Retinal pigment epithelial cell (primary cell): ENCODE measurements around the gene SHISAL2A.

Experiments used
- DNase-seq: peaks from one replicate; pipeline ENCODE4 v3.0.0-alpha.2; 2010; ENCODE audit warnings: low read depth
- H3K4me3 ChIP-seq: 2 replicates; pipeline ENCODE4 v1.5.1; 2011; ENCODE audit warnings: mild to moderate bottlenecking, low read length, control low read depth, moderate library complexity
- TF ChIP-seq, protein P1 (sequence below): conservative IDR thresholded peaks from 2 replicates; pipeline ENCODE4 v1.5.1; 2011; ENCODE audit warnings: low read depth, low read length, control low read depth, inconsistent platforms

SHISAL2A gene

GRCh38 chr1:52615489-52616042 lies 17.4 kb upstream of the SHISAL2A start:
- TF ChIP-seq, protein P1, sequence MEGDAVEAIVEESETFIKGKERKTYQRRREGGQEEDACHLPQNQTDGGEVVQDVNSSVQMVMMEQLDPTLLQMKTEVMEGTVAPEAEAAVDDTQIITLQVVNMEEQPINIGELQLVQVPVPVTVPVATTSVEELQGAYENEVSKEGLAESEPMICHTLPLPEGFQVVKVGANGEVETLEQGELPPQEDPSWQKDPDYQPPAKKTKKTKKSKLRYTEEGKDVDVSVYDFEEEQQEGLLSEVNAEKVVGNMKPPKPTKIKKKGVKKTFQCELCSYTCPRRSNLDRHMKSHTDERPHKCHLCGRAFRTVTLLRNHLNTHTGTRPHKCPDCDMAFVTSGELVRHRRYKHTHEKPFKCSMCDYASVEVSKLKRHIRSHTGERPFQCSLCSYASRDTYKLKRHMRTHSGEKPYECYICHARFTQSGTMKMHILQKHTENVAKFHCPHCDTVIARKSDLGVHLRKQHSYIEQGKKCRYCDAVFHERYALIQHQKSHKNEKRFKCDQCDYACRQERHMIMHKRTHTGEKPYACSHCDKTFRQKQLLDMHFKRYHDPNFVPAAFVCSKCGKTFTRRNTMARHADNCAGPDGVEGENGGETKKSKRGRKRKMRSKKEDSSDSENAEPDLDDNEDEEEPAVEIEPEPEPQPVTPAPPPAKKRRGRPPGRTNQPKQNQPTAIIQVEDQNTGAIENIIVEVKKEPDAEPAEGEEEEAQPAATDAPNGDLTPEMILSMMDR: no peak
- no peak for DNase-seq
- no peak overlapping the region for H3K4me3 ChIP-seq

DNA sequence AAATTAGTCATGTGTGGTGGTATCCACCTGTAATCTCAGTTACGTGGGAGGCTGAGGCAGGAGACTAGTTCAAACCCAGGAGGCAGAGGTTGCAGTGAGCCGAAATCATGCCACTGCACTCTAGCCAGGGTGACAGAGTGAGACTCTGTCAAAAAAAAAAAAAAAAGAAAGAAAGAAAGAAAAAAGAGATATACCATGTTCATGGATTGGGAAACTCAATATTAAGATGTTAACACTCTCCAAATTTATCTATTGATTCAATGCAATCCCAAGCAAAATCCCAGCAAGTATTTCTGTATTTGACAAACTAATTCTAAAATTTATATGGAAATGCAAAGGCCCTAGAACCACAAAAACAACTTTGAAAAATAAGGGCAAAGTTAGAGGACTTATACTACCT lies 11.0 kb upstream of the SHISAL2A start:
- H3K4me3 ChIP-seq: no peak overlapping the region
- no peak for DNase-seq
- TF ChIP-seq, protein P1: no peak

DNA sequence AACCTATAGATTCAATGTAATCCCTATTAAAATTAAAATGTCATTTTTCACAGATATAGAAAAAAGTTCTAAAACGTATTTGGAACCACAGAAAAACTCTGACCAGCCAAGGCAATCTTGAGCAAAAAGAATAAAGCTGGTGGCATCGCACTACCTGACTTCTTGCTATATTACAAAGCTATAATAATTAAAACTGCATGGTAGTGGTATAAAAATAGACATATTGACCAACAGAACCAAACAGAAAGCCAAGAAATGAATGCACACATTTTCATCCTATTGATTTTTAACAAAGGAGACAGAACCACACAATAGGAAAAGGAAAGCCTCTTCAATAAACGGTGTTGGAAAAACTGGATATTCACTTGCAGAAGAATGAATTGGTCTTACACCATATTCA lies 9.2 kb upstream of the SHISAL2A start:
- TF ChIP-seq, protein P1: no peak
- no peak overlapping the region for H3K4me3 ChIP-seq
- DNase-seq: no peak

DNA sequence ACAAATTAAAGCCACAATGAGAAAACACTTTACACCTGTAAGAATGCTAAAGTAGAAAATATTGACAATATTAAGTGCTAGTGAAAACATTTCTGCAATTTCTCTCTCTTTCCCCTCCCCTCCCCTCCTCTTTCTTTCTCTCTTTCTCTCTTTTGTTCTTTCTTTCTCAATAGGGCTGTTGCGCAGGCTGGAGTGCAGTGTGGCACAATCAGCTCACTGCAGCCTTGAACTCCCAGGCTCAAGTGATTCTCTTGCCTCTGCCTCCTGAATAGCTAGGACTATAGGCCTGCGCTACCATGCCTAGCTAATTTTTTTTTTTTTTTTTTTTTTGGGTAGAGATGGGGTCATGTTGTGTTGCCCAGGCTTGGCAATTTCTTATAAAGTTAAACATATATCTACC lies 5.9 kb upstream of the SHISAL2A start:
- TF ChIP-seq, protein P1: no peak
- no peak overlapping the region for H3K4me3 ChIP-seq
- DNase-seq: no peak

DNA sequence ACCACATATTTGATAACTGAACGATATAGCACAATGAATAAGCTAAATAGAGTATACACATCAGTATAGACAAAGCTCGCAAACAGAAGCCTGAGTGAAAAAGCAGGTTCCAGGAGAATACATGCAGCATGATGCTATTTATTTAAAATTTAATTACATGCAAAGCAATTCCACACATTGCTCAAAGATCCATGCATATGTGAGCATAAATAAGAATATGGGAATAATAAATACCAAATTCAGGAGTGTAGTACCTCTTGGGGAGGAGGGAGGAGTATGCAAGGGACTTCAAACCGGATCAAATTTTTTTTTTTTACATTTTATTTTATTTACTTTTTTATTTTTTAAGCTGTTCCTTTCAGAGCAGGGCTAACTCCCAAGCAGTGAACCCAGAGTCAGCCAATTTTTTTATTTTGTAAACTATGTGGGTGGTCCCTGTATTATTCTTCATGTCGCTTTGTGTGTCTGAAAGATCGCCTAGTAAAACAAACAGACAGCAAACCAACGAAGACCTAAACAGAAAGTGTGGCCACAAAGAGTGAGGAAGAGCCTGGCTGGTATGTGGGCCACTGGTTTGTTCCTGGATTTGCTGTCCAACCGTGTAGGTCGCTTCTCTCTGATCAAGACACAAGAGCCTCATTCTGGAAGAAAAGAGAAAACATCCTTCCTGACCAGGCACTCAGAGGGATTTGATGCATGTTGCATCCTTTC lies 4.2 kb upstream of the SHISAL2A start:
- TF ChIP-seq, protein P1: no peak
- no peak for DNase-seq
- H3K4me3 ChIP-seq: no peak overlapping the region

- DNase-seq: no peak
- TF ChIP-seq, protein P1: no peak
- no peak overlapping the region for H3K4me3 ChIP-seq
Measured at GRCh38 chr1:52629325-52629643, 3.7 kb upstream of the SHISAL2A start.

DNA sequence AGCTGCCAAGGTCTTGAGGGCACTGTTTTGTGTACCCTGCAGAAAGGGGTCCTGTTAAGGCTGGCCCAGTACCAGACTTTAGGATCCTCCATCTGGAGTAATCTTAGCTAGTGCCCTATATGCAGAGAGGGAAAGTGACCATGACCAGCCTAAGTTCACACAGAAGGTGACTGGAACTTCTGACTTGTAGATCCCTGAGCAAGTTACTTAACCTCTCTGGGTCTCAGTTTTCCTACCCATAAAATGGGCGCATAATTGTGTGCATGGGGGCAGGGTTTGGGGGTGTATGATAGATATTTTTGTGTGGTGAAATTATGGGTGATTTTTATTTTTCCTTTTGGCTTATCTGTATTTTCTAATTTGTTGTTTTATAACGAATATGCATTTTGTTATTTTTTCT lies 3.3 kb upstream of the SHISAL2A start:
- H3K4me3 ChIP-seq: no peak overlapping the region
- TF ChIP-seq, protein P1: no peak
- DNase-seq: no peak
